B cell (primary cell): Measurements from ENCODE around the gene SPATA12. TPM values are rescaled to one million over a fixed set of nuclear protein-coding genes. Genes with fewer than 3 reads are reported as not detected.

Experiments
- ATAC-seq: fragments of 200-7000 bp; cut with Tn5 transposase; one replicate; pipeline ENCODE4 v1.10.0; 2021; ENCODE audit warnings: low read depth, mild to moderate bottlenecking, moderate number of reproducible peaks, moderate library complexity
- CTCF ChIA-PET: fragments of 350-600 bp; sonication (Branson Sonifier 250); formaldehyde crosslinking; loops from one replicate; lab custom pipeline; 2021; ENCODE audit warnings: antibody characterized with exemption, inconsistent platforms; lab: Charles Lee
- POLR2A ChIA-PET: fragments of 350-600 bp; sonication (Branson Sonifier 250); formaldehyde crosslinking; loops from one replicate; lab custom pipeline; 2021; ENCODE audit warnings: antibody characterized with exemption; lab: Charles Lee
- DNase-seq: peaks from one replicate; pipeline ENCODE4 v3.0.0; 2013
- H2AFZ ChIP-seq: 2 replicates; pipeline ENCODE4 v1.6.1; 2012; ENCODE audit warnings: mild to moderate bottlenecking, low read depth, low read length; ENCODE audit not compliant: insufficient read depth, poor library complexity, severe bottlenecking
- H3K27ac ChIP-seq, 2 donors: 1 replicate in 1 of 2; 2 replicates in 1 of 2; pipeline ENCODE4 v1.5.1; 2012 to 2013; ENCODE audit warnings: low read length in 2 of 2, mild to moderate bottlenecking in 2 of 2, moderate library complexity in 1 of 2
- H3K27me3 ChIP-seq, 4 experiments: fragments of 200-600 bp in 1 of 4; sonication (generic) in 1 of 4; replicated peaks in 1 of 4; 1 replicate in 2 of 4; 2 replicates in 2 of 4; pipeline versions ENCODE4 v1.6.1 to v1.7.0; 2013 to 2016; ENCODE audit warnings: low read length in 3 of 4, mild to moderate bottlenecking in 2 of 4, mixed read lengths in 1 of 4, moderate library complexity in 1 of 4; ENCODE audit not compliant: insufficient read depth in 4 of 4, control insufficient read depth in 3 of 4; ENCODE audit errors: control extremely low read depth in 1 of 4
- H3K36me3 ChIP-seq, 2 experiments: replicated peaks in 1 of 2; 1 replicate in 1 of 2; 2 replicates in 1 of 2; pipeline versions ENCODE4 v1.6.1 to v1.7.1; 2013; ENCODE audit warnings: low read length in 1 of 2; ENCODE audit not compliant: insufficient read depth in 2 of 2, control insufficient read depth in 1 of 2; ENCODE audit errors: control extremely low read depth in 1 of 2, extremely low read depth in 1 of 2
- H3K4me1 ChIP-seq, 2 donors: fragments of 200-600 bp in 1 of 2; sonication (generic) in 1 of 2; 1 replicate in 1 of 2; 2 replicates in 1 of 2; pipeline versions ENCODE4 v1.5.1 to v1.6.1; 2013 to 2017; ENCODE audit warnings: low read length in 2 of 2; ENCODE audit not compliant: control insufficient read depth in 2 of 2, insufficient read depth in 2 of 2
- H3K4me2 ChIP-seq: replicated peaks from 2 replicates; pipeline ENCODE3; 2012; ENCODE audit warnings: mild to moderate bottlenecking, low read depth, low read length; ENCODE audit not compliant: poor library complexity, severe bottlenecking
- H3K4me3 ChIP-seq, 5 experiments: fragments of 200-600 bp in 1 of 5; sonication (generic) in 1 of 5; 1 replicate in 3 of 5; 2 replicates in 2 of 5; pipeline versions ENCODE4 v1.5.1 to v1.7.0; 2011 to 2016; ENCODE audit warnings: low read length in 4 of 5, mild to moderate bottlenecking in 4 of 5, low read depth in 2 of 5, control low read depth in 1 of 5, moderate library complexity in 1 of 5; ENCODE audit not compliant: insufficient read depth in 1 of 5; ENCODE audit errors: control extremely low read depth in 1 of 5, extremely low read depth in 1 of 5
- H3K79me2 ChIP-seq: fragments of 200-600 bp; sonication (generic); one replicate; pipeline ENCODE4 v1.6.0; 2016; ENCODE audit warnings: low read length; ENCODE audit not compliant: control insufficient read depth, insufficient read depth
- H3K9ac ChIP-seq: fragments of 200-600 bp; sonication (generic); 2 replicates; pipeline ENCODE4 v1.6.1; 2017; ENCODE audit warnings: mild to moderate bottlenecking, low read length, moderate library complexity
- H3K9me3 ChIP-seq, 3 donors: one replicate each; pipeline versions ENCODE4 v1.6.1 to v1.7.1; 2013; ENCODE audit warnings: low read length in 2 of 3; ENCODE audit not compliant: control insufficient read depth in 2 of 3, insufficient read depth in 1 of 3; ENCODE audit errors: control extremely low read depth in 1 of 3
- H4K20me1 ChIP-seq: 2 replicates; pipeline ENCODE4 v1.6.0; 2012; ENCODE audit warnings: mild to moderate bottlenecking, low read length; ENCODE audit not compliant: insufficient read depth, control insufficient read depth, poor library complexity, severe bottlenecking
- H3K27ac Mint-ChIP-seq: one replicate; pipeline ENCODE4 v1.8.0; 2021; ENCODE audit warnings: mixed read lengths
- H3K27me3 Mint-ChIP-seq: one replicate; pipeline ENCODE4 v1.8.0; 2021; ENCODE audit warnings: mixed read lengths
- H3K4me1 Mint-ChIP-seq: one replicate; pipeline ENCODE4 v1.8.0; 2021; ENCODE audit warnings: mixed read lengths
- H3K4me3 Mint-ChIP-seq: one replicate; pipeline ENCODE4 v1.8.0; 2021; ENCODE audit warnings: mixed read lengths
- H3K9me3 Mint-ChIP-seq: one replicate; pipeline ENCODE4 v1.8.0; 2022; ENCODE audit warnings: mixed read lengths; ENCODE audit not compliant: insufficient read depth
- EZH2 ChIP-seq: IDR thresholded peaks from 2 replicates; pipeline ENCODE4 v1.6.1; 2012; ENCODE audit warnings: borderline replicate concordance, low read depth, mild to moderate bottlenecking, moderate library complexity, low read length; ENCODE audit not compliant: insufficient read depth, poor library complexity, severe bottlenecking
- WGBS: methylation state at CpG from one replicate; pipeline ENCODE4 v1.1.5; 2013; ENCODE audit warnings: missing lambda C conversion rate; ENCODE audit not compliant: insufficient coverage; 5-methylcytosine and 5-hydroxymethylcytosine counted together
- intact Hi-C: fragments of 100-400 bp; cut with micrococcal nuclease; formaldehyde crosslinking; loops from one replicate; pipeline ENCODE4 v1.10.0; 2022
- polyA plus RNA-seq: library from polyadenylated mRNA; depleted of rRNA; stranded (reverse); fragments of >200 nt; gene quantifications from 2 replicates; pipeline ENCODE4 v1.2.3, GENCODE V29; 2012
- total RNA-seq, 2 donors: library from RNA; stranded (reverse); fragments of 120-200 nt in 1 of 2; gene quantifications; 1 replicate in 1 of 2; 2 replicates in 1 of 2; pipeline versions ENCODE4 v1.2.3 to v1.2.4, GENCODE V29; 2013 to 2022
- TF ChIP-seq, protein P1 (sequence below): fragments of 200-600 bp; IDR thresholded peaks from one replicate; pipeline ENCODE4 v1.8.0; 2022; ENCODE audit warnings: antibody characterized with exemption, mild to moderate bottlenecking

The SPATA12 gene
- total and polyA plus RNA-seq, 2 donors (not counting 1 experiment from before 2014, with no cell fraction given): not detected

DNA sequence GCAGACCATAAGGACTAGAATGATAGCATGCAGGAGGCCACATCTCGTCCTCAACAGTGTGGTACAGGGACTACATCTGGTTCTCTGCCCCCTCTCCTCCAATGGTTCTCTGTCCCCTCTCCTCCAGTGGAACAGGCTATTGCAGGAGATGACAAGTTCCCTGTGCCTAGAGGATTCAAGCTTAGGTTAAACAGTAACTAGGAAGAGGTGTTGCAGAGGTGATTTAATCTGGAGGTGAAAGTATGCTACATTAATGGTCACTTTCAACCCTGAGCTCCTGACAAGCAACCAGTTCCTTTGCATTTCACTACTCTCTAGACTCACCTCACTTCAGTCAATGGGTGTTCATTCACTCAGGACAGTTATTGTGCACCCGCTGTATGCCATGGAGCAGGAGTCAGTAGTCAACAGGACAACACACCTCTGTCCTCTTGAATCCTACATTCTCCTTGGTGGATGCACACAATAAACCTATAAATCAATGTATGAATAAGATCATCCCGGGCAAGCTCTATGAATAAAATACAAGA is 16.0 kb downstream of the SPATA12 start:
- H3K4me3 Mint-ChIP-seq: no peak overlapping the region
- H3K4me2 ChIP-seq: no peak overlapping the region

More for the DNA sequence above, 16.0 kb downstream of the SPATA12 start:
- Mint-ChIP-seq H3K4me1 (peaks cover 20% of the 10 kb centered on the region), H3K9me3 (no peaks in the 10 kb centered on the region), H3K27me3 (peaks cover 76% of the 10 kb centered on the region), H3K27ac (no peak overlapping the region)
- Histone ChIP-seq H2AFZ (no peak overlapping the region), H3K27me3 (peaks cover 0 to 72% (median 58%) of the 10 kb centered on the region in 4 experiments), H3K36me3 (no peaks in the 10 kb centered on the region), H3K4me3 (no peak overlapping the region), H4K20me1 (no peaks in the 10 kb centered on the region), H3K9me3 (peaks cover 0 to 4% (median 0%) of the 10 kb centered on the region in 3 donors), H3K9ac (no peak overlapping the region), H3K79me2 (no peaks in the 10 kb centered on the region), H3K27ac (no peak overlapping the region), H3K4me1 (peaks cover 21 to 22% of the 10 kb centered on the region in 2 donors)
- POLR2A ChIA-PET: no interaction called here
- no peak for TF ChIP-seq EZH2
- TF ChIP-seq, protein P1, sequence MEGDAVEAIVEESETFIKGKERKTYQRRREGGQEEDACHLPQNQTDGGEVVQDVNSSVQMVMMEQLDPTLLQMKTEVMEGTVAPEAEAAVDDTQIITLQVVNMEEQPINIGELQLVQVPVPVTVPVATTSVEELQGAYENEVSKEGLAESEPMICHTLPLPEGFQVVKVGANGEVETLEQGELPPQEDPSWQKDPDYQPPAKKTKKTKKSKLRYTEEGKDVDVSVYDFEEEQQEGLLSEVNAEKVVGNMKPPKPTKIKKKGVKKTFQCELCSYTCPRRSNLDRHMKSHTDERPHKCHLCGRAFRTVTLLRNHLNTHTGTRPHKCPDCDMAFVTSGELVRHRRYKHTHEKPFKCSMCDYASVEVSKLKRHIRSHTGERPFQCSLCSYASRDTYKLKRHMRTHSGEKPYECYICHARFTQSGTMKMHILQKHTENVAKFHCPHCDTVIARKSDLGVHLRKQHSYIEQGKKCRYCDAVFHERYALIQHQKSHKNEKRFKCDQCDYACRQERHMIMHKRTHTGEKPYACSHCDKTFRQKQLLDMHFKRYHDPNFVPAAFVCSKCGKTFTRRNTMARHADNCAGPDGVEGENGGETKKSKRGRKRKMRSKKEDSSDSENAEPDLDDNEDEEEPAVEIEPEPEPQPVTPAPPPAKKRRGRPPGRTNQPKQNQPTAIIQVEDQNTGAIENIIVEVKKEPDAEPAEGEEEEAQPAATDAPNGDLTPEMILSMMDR: no peak
- WGBS: no CpG with 5 or more reads among the region's 3 CpGs
- intact Hi-C loops: loop anchor here (10.0 kb wide), 1 partner anchor 148 kb away; the partner anchor contains the start of gene APPL1
- DNase-seq (no peak), ATAC-seq (no peak)
- CTCF ChIA-PET: interaction anchor here (2.0 to 3.7 kb wide), 2 partner anchors 24 to 81 kb away, joined by 13 to 16 read pairs; no protein-coding TSS in a partner anchor
